Skin of body (tissue), 2 donors: ENCODE data around the gene LMX1B. TPM values are rescaled to one million over a fixed set of nuclear protein-coding genes. Genes with fewer than 3 reads are reported as not detected.
"Not testable (repeated sequence)": the region's sequence is repeated elsewhere in the genome, so short reads cannot be mapped to it uniquely, and the experiment has no call there.

Experiments
- DNase-seq: peaks from one replicate; lab custom pipeline; 2025; lab: John Stamatoyannopoulos, UW
- total RNA-seq: library from RNA; depleted of rRNA; stranded (reverse); fragments of >200 nt; gene quantifications from one replicate; pipeline ENCODE4 v1.2.3, GENCODE V29; 2014

Gene LMX1B
- total RNA-seq, 1 donor from 2014 or later = 1.2 TPM

GRCh38 chr9:126705767-126706697, 92.3 kb downstream of the LMX1B start:
- no peak for DNase-seq

- DNase-seq = no peak
Measured at GRCh38 chr9:126706698-126707053, 92.9 kb downstream of the LMX1B start.

GRCh38 chr9:126707083-126707482, 93.4 kb downstream of the LMX1B start:
- DNase-seq = no peak

- not testable (repeated sequence) for DNase-seq
Measured at GRCh38 chr9:126707712-126708111, 94.0 kb downstream of the LMX1B start.

GRCh38 chr9:126708178-126708577, 94.5 kb downstream of the LMX1B start:
- DNase-seq = no peak

GRCh38 chr9:126709241-126709640, 95.5 kb downstream of the LMX1B start:
- no peak for DNase-seq

GRCh38 chr9:126715382-126715781, 101.7 kb downstream of the LMX1B start:
- DNase-seq = no peak

- not testable (repeated sequence) for DNase-seq
Measured at GRCh38 chr9:126717441-126717840, 103.7 kb downstream of the LMX1B start.

- peak; percentile 24 for DNase-seq
Measured at GRCh38 chr9:126719618-126720031, 105.9 kb downstream of the LMX1B start.

- no peak for DNase-seq
Measured at GRCh38 chr9:126720036-126720435, 106.3 kb downstream of the LMX1B start.

GRCh38 chr9:126720661-126721563, 107.2 kb downstream of the LMX1B start:
- DNase-seq = no peak

- DNase-seq = no peak
Measured at GRCh38 chr9:126721564-126721981, 107.8 kb downstream of the LMX1B start.

GRCh38 chr9:126722252-126722921, 108.7 kb downstream of the LMX1B start:
- DNase-seq = no peak

GRCh38 chr9:126722922-126723806, 109.4 kb downstream of the LMX1B start:
- DNase-seq = no peak

GRCh38 chr9:126723807-126724172, 110.1 kb downstream of the LMX1B start:
- DNase-seq = no peak

GRCh38 chr9:126724226-126724625, 110.5 kb downstream of the LMX1B start:
- DNase-seq = no peak

GRCh38 chr9:126725485-126725884, 111.8 kb downstream of the LMX1B start:
- DNase-seq = not testable (repeated sequence)

- DNase-seq = not testable (repeated sequence)
Measured at GRCh38 chr9:126728210-126728609, 114.5 kb downstream of the LMX1B start.

GRCh38 chr9:126730592-126730991, 116.9 kb downstream of the LMX1B start:
- DNase-seq = not testable (repeated sequence)

GRCh38 chr9:126733005-126733404, 119.3 kb downstream of the LMX1B start:
- DNase-seq = no peak

GRCh38 chr9:126734877-126735276, 121.1 kb downstream of the LMX1B start:
- DNase-seq = no peak
